ENCODE measurements around the gene RPH3AL.
"Not testable (repeated sequence)": the region's sequence is repeated elsewhere in the genome, so short reads cannot be mapped to it uniquely, and the experiment has no call there.

Gene RPH3AL

DNA sequence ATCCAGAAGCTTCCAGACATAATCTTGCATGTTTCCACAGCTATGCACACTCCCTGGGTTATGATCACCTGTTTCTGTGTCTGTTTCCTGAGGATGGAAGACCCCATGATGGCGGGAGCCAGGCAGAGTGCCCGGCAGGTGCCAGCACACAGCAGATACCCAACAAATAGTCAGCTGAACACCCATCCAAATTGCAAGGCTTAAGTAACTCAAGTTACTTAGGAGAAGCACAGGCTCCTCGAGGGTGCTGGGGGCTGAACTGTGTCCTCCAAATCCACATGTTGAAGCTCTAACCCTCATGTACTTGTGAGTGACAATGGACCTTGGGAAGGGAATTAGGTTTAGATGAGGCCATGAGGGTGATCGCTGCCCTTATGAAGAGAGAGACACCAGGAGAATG lies 91.7 kb downstream of the RPH3AL start:
- DNase-seq (ENCODE audit: low read depth in 2 of 2), result no peak

DNA sequence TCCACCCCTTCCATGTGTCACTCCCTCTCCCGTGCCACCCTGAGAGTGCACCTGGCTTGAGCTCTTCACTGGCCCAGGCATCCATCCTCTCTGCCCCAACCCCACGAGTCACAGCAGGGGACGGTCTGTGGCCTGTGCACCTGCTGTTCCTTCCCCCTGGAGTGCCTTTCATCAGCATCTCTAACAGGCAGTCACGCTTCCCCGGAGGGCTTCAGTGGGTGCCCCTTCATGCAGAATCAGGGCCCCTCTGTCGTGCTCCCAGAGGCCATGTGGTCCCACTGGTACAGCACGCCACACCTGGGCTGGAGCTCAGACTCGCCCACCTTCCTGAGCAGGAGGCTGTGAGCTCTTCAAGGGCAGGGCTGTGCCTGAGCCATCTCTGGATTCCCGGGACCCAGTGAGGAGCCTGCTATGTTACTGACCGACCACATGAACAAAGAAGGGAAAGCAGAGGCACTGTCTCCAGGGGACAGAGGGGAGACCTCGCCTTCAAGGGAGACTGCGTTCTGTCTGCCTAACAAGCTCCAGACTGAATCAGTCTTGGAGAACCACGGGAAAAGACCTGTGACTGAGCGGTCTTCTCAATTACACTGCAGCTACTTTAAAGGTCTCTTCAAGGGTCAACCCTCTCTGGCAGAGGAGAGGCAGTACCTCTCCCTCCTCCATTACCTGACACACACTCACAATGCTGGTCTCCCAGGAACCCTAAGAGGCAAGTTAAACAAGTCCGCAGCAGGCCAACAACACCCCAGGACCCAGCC lies 92.4 kb downstream of the RPH3AL start:
- DNase-seq (ENCODE audit: low read depth in 2 of 2), result no peak

DNA sequence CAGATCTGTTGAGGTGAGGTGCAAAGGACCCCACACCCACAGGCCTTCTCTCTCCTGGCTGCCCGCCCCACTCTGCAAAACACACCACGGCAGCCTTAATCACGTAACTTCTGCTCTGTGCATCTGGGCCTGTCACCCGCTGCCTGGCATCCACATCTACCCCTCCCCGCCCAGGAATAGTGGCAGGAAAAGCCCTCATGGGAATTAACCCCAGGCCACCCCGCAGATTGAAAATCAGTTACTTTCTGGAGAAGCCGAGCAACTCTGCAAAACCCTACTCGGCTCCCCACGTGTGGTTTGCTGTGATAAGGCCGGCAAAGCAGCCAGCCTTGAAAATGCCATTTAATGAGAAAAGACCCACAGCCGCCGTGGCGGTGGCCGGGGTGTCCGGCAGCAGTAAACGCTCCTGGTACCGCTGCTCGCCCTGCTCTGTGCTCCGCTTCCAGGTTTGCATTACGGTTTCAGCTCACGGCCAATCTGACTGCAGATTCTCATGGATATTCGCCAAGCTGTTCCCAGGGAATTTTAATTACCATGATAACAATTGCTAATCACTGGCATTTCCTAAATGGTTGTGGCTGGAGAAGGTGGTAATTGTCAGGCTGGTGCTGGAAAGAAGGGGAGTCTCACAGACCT lies 93.1 kb downstream of the RPH3AL start:
- no peak for DNase-seq (ENCODE audit: low read depth in 2 of 2)

DNA sequence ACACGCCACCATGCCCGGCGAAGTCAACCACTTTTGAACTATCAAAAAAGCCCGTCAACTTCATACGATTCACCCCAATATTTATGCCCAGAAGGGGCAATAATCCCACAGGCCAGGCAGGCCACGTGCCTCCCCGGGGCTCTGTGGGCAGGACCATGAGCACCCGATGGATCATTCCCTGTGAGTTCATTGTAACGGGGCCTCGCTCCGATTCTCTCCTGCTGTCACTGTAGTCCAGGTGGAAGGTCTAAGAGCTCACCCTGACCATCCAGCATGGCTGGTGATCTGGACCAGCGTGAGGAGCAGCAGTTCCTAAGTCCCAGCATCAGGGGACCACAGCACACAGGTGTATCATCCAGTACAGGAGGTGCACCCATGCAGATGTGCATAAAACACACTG lies 93.7 kb downstream of the RPH3AL start:
- DNase-seq (ENCODE audit: low read depth in 2 of 2), result no peak

DNA sequence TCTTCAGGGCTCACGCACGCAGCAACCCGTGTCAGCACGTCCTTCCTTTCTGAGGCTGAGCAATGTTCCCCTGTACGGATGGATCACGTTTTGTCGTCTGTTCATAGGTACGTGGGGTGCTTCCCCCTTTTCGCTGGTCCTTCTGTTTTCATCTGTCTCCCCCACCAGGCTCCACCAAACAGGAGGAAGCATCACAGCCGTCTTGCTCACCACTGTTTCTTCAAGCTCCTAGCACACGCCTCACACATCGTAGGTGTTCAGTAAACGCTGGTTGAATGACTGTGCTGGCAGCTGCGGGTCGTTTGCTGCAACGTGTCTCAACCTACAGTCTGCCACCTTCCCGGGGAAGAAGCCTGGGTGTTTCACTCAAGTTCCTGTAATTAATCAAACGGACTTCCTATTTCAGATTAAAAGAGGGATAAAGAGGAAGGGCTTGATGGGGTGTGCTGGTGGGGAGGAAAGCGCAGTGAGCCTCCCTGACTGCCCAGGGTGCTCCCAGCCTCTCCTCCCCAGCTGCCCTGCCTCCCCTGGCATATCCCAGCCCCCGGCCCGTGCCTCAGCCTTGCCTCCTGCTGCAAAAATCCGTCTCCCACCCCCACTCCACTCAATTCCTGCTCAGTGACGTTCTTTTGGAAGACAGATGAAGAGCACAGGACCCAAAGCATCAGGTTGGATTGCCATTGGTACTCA lies 94.4 kb downstream of the RPH3AL start:
- DNase-seq (ENCODE audit: low read depth in 2 of 2), result no peak

DNA sequence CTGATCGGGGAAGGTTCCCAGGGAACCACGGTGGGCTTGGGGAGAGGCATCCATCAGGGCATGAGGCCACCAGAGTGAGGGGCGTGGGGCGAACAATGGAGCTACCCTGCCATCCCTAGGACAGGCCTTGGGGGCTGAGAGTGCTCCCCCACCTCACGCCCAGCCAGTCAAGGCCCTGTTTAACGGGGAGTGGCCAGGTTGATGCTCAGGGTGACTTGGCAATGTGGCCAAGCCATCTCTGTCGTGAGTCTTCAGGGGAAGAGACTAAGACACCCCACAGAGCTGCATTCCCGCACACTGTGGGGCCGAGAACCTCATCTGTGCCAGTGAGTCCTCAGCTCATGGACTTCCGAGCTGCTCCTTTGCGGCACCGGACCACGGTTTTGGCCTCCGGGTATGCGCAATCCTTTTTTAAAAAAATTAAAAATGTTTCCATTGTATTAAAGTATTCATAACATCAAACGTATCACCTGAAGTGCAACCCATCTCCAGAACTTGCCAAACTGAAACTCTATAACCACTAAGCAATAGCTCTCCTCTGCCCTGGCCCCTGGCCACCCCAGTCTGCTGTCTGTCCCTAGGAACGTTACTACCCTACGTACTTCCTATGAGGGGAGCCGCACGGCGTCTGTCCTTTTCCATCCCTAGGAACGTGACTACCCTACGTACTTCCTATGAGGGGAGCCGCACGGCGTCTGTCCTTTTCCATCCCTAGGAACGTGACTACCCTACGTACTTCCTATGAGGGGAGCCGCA lies 99.3 kb downstream of the RPH3AL start:
- no peak for DNase-seq (ENCODE audit: low read depth in 2 of 2)

DNA sequence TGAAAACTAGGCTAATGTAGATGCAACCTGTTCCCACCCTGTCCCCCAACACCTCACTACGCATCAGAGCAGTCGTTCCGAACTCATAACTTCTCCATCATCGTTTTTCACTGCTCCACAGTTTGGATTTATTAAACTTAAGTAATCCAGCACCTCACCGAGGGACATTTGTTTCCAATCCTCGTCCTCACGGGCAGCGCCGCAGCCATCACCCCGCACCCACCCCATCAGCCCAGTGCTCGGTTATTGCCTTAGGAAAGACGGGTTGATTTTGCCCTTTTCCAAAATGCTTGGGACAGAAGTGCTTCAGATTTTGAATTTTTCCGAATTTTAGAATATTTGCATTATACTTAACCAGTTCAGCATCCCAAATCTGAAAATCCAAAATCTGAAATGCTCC lies 100.2 kb downstream of the RPH3AL start:
- DNase-seq (ENCODE audit: low read depth in 2 of 2), result no peak

DNA sequence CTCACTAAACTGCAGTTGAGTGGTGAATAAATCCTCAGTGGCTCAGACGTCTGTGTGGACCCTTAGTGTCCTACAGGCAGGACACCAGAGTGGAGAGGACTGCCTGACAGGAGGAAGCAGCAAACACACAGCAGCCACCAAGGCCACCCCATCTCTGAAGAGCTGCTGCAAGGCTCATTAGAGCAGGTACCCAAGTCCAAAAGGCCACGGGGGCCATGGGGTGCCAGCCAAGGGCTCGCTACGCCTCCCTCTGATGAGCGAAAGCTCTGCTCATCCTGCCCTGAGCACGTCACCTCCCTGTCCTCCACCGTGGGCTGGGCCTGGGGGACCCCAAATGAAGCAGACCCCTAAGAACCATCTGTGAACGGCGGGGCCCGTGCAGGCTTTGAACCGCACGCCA lies 101.1 kb downstream of the RPH3AL start:
- DNase-seq (ENCODE audit: low read depth in 2 of 2), result no peak

DNA sequence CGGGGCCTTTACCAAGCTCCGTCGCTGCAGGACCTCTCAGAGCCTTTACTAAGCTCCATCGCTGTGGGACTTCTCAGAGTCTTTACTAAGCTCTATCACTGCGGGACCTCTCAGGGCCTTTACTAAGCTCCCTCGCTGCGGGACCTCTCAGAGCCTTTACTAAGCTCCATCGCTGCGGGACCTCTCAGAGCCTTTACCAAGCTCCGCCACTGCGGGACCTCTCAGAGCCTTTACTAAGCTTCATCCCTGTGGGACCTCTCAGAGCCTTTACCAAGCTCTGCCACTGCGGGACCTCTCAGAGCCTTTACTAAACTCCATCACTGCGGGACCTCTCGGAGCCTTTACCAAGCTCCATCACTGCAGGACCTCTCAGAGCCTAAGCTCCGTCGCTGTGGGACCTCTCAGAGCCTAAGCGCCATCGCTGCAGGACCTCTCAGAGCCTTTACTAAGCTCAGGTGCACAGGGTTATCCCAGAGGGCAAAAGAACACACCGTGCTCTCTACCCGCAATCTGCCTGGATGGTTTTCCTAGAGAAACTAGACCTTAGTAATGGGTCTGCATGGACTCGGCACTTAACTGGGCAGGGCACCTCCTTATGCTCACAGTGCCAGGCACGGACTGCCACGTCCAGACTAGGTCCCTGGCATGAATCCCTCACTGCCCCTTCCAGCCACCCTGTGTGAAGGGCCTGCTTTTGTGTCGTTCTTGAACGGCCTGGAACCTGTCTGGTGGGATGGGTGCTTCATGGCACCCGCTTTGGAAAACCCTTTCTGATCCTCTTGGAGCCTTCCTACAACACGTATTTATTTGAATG lies 101.9 kb downstream of the RPH3AL start:
- DNase-seq (ENCODE audit: low read depth in 2 of 2), result no peak

DNA sequence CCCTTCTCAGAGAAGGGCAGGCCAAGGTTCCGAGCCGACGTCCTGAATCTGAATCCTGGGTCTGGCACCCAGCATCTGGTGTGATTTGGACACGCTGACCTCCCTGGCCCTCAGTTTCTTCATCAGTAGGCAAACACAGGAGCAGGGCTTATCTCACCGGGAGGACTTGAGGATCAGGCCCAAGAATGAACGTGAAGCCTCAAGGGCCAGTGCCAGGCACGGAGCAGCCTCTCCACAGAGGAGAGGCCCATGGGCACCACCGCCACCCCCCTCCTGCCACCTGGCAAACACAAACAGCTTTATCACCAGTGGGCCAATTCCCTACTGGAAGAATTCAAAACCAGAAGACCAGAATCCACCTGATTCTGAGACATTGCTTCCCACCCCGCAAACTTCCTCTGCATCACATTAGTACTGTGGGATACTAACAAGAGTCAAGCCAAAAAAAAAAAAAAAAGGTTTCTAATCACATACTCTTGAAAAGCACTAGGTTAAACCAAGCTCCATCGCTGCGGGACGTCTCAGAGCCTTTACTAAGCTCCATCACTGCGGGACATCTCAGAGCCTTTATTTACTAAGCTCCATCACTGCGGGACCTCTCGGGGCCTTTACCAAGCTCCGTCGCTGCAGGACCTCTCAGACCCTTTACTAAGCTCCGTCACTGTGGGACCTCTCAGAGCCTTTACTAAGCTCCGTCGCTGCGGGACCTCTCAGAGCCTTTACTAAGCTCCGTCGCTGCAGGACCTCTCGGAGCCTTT lies 103.2 kb downstream of the RPH3AL start:
- DNase-seq (ENCODE audit: low read depth in 2 of 2), result no peak

DNA sequence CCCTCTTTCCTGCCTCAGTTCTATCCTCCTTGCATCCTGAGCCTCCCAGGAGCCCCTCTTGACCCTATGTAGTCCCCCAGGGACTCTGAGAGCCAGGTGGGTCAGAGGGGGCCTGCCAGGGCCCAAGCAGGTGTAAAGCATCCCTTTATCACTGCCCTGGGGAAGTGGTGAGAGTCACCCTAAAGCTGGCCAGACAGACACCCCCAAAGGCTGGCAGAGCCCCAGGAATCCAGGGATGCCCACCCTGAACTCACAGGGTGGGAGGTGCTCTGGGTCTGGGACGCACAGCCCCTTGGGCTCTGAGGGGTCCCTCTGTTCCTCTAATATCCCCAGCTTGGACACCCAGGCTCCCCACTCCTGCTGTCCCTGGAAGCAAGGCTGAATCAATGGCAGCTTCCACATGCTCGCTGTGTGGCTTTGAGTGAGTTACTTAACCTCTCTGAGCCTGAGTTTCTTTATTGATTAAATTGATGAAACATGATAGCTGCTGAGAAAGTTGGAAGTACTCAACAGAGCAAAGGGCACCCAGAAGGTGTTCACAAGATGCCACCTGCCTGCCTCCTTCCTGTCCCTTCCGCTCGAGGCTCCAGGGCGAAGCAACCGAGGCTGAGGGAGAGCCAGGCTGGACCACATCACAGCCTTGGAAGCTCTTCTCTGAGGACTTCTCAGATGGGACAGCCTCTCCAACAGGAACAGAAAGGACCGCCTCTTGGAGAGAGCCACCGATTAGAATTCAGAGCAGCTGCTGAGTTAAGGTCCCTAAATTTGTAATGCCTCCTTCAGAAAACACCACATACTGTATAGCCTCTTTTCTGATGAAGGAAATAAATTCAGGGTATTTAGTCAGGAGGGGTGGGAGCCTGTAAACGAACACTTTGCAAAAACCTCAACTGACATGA lies 104.0 kb downstream of the RPH3AL start:
- DNase-seq (ENCODE audit: low read depth in 2 of 2), result no peak

DNA sequence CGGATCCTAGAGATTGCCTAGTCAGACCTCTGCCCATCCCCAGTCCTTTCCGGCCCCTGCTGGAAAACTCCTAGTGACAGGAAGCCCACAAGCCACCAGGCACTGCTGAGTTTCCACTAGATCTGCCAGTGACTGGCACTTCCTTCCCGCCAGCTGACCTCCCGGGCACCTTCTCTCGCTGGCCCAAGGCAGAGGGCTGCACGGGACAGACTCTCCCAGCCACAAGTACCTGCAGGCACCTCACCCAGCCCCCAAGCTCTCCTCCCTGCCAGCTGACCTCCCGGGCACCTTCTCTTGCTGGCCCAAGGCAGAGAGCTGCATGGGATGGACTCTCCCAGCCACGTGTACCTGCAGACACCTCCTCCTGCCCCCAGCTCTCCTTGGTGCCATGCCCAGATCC lies 104.8 kb downstream of the RPH3AL start:
- DNase-seq (ENCODE audit: low read depth in 2 of 2), result no peak

DNA sequence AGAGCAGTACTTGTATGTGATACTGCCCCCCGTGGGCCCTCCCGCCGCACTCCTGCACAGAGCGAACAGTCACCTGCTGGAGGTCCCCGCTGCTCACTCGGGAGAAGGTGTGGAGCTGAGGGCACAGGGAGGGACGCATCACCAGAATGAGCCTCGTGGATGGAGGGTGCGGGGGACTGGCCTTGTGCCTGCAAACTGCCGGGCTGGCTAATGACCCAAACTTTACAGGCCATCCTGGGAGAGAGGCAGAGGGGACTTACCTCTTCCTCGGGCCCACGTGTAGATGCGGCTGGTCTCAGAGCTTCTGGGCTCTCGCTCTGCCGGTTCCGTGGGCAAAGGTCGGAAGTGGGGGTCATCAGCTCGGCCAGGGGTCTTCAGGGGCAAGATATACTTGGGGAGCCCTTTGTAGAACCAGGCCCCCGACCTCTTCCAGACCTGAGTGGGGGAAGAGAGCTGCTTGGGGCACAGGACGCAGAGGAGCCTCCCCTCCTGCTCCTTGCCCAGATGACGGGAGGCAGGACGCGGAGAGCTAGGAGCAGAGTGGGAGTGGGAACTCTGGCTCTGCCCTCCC lies 105.7 kb downstream of the RPH3AL start:
- no peak for DNase-seq (ENCODE audit: low read depth in 2 of 2)

DNA sequence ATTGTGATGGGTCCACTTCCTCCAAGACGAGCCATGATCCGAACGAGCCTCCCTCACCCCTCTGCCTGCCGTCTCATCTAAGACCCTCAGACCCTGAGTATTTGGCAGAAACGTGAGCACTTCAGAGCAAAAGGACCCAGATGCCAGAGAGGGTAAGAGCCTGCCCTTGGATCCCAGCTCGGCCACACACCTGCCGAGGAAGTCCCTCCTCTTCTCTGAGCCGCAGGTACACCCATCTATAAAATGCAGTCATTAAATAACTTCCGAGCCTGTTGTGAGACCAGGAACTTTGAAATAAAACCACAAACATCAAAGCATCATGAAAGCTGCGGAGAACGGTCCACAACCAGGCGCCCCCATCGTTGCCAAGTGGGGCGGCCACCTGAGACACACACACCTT lies 106.4 kb downstream of the RPH3AL start:
- no peak for DNase-seq (ENCODE audit: low read depth in 2 of 2)

DNA sequence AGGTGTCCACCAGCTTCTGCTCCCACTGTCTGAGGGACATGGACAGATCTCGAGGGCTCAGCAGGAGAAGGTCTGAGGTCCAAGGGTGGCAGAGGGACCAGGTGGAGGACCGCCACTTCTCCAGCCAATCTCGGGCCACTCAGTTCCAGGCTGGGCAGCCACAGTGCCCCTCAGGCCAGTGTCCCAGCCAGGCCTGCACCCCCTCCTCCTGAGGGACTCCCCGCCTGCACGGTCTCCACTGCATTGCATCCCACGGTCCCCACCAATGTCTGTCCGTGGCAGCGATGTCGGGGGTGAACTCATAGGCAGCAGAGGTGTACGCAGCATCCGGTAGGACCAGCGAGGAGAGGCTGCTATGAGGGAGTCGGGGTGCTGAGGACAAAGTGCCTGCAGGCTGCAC lies 107.0 kb downstream of the RPH3AL start:
- no peak for DNase-seq (ENCODE audit: low read depth in 2 of 2)

DNA sequence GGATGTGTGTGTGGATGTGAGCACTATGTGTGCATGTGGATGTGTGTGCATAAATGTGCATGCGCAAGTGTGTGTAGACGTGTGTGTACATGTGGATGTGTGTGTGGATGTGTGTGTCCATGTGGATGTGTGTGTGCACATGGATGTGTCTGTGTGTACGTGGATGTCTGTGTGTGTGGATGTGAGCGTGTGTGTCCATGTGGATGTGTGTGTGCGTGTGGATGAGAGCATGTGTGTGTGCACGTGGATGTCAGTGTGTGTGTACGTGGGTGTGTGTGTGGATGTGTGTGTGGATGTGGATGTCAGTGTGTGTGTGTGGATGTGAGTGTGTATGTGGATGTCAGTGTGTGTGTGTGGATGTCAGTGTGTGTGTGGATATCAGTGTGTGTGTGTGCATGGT lies 107.6 kb downstream of the RPH3AL start:
- DNase-seq (ENCODE audit: low read depth in 2 of 2), result no peak

DNA sequence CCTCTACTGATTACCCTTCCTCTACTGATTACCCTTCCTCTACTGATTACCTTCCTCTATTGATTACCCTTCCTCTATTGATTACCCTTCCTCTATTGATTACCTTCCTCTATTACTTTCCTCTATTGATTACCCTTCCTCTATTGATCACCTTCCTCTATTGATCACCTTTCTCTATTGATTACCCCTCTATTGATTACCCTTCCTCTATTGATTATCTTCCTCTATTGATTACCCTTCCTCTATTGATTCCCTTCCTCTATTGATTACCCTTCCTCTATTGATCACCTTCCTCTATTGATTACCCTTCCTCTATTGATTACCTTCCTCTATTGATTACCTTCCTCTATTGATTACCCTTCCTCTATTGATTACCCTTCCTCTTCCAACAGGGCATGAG lies 108.7 kb downstream of the RPH3AL start:
- DNase-seq (ENCODE audit: low read depth in 2 of 2), result not testable (repeated sequence)

DNA sequence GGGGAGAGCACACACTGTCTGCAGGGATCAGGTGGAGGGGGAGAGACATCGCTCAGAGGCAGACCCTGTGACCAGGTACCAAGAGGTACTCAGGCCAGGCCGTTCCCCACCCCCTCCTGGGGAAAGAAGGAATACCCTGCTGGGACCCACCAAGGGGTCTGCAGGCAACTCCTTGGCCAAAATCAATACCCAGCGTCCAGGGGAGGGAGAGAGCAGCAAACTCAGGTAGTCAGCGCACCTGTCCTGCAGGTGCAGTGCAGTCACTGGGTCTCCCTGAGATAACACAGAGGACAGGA lies 113.7 kb downstream of the RPH3AL start:
- DNase-seq (ENCODE audit: low read depth in 2 of 2), result no peak

All from fibroblast of skin of left quadriceps (primary cell).